Measurements from ENCODE around the gene UBR3. TPM values are rescaled to one million over a fixed set of nuclear protein-coding genes. Genes with fewer than 3 reads are reported as not detected.
"Not testable (repeated sequence)": the region's sequence is repeated elsewhere in the genome, so short reads cannot be mapped to it uniquely, and the experiment has no call there.

UBR3 gene
- total RNA-seq, 1 experiment from 2014 or later: 16.4 TPM

DNA sequence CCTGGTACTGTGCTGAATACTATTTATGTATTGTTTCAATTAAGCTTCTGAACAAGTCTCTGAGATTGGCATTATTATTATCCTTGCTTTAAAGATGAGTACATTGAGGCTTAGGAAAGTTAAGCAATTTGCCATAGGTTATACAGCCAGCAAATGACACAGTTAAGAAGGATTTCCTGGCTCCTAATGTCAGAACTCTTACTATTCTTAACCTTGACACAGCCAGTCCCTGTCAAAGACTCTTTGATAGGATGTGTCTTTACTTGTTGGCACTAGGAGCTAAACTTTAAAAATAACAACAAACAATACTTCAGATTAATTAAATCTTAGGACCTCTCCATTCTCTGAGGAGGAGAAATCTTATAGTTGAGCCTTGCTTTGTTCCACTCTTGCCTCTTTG is 70.6 kb downstream of the UBR3 start:
- ATAC-seq: no peak
- H3K9me3 Mint-ChIP-seq: no peaks in the 10 kb centered on the region
- no peaks in the 10 kb centered on the region for H3K36me3 Mint-ChIP-seq
- H3K27me3 Mint-ChIP-seq (ENCODE audit: low read depth): no peaks in the 10 kb centered on the region
- no peak overlapping the region for H3K4me3 Mint-ChIP-seq
- H3K27ac Mint-ChIP-seq: no peak overlapping the region
- ChIA-PET POLR2A (no interaction called here), CTCF (interaction anchor here (0.6 kb wide), 1 partner anchor 107 kb away, joined by 11 read pairs; no protein-coding TSS in a partner anchor)
- no peak for DNase-seq (ENCODE audit: low spot score)
- H3K4me1 Mint-ChIP-seq: 0 out of 2 replicates have a peak, but pooled peaks cover 4% of the 10 kb centered on the region
- TF ChIP-seq, protein P1, sequence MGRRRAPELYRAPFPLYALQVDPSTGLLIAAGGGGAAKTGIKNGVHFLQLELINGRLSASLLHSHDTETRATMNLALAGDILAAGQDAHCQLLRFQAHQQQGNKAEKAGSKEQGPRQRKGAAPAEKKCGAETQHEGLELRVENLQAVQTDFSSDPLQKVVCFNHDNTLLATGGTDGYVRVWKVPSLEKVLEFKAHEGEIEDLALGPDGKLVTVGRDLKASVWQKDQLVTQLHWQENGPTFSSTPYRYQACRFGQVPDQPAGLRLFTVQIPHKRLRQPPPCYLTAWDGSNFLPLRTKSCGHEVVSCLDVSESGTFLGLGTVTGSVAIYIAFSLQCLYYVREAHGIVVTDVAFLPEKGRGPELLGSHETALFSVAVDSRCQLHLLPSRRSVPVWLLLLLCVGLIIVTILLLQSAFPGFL (CRISPR knock-in tag; IDR thresholded peaks at IDR 0.05; ENCODE audit: borderline replicate concordance): no peak
- TF ChIP-seq ZNF396 (CRISPR knock-in tag; IDR thresholded peaks at IDR 0.05; ENCODE audit: borderline replicate concordance) (no peak), ZNF121 (CRISPR knock-in tag; IDR thresholded peaks at IDR 0.05) (no peak), SMAD4 (CRISPR knock-in tag; IDR thresholded peaks at IDR 0.05) (no peak), ZNF232 (CRISPR knock-in tag; IDR thresholded peaks at IDR 0.05) (no peak), OVOL2 (CRISPR knock-in tag; IDR thresholded peaks at IDR 0.05; ENCODE audit: borderline replicate concordance) (no peak), TEAD1 (CRISPR knock-in tag; IDR thresholded peaks at IDR 0.05) (no peak), FOXK1 (CRISPR knock-in tag; IDR thresholded peaks at IDR 0.05) (no peak), ELF4 (CRISPR knock-in tag; IDR thresholded peaks at IDR 0.05; ENCODE audit: low read depth) (no peak)
- TF ChIP-seq, protein P2, sequence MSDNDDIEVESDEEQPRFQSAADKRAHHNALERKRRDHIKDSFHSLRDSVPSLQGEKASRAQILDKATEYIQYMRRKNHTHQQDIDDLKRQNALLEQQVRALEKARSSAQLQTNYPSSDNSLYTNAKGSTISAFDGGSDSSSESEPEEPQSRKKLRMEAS (CRISPR knock-in tag; IDR thresholded peaks at IDR 0.05): no peak
- TF ChIP-seq, protein P3, sequence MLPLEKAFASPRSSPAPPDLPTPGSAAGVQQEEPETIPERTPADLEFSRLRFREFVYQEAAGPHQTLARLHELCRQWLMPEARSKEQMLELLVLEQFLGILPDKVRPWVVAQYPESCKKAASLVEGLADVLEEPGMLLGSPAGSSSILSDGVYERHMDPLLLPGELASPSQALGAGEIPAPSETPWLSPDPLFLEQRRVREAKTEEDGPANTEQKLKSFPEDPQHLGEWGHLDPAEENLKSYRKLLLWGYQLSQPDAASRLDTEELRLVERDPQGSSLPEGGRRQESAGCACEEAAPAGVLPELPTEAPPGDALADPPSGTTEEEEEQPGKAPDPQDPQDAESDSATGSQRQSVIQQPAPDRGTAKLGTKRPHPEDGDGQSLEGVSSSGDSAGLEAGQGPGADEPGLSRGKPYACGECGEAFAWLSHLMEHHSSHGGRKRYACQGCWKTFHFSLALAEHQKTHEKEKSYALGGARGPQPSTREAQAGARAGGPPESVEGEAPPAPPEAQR (CRISPR knock-in tag; IDR thresholded peaks at IDR 0.05): no peak
- TF ChIP-seq, protein P4, sequence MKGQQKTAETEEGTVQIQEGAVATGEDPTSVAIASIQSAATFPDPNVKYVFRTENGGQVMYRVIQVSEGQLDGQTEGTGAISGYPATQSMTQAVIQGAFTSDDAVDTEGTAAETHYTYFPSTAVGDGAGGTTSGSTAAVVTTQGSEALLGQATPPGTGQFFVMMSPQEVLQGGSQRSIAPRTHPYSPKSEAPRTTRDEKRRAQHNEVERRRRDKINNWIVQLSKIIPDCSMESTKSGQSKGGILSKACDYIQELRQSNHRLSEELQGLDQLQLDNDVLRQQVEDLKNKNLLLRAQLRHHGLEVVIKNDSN (CRISPR knock-in tag; IDR thresholded peaks at IDR 0.05): no peak
- TF ChIP-seq, protein P5, sequence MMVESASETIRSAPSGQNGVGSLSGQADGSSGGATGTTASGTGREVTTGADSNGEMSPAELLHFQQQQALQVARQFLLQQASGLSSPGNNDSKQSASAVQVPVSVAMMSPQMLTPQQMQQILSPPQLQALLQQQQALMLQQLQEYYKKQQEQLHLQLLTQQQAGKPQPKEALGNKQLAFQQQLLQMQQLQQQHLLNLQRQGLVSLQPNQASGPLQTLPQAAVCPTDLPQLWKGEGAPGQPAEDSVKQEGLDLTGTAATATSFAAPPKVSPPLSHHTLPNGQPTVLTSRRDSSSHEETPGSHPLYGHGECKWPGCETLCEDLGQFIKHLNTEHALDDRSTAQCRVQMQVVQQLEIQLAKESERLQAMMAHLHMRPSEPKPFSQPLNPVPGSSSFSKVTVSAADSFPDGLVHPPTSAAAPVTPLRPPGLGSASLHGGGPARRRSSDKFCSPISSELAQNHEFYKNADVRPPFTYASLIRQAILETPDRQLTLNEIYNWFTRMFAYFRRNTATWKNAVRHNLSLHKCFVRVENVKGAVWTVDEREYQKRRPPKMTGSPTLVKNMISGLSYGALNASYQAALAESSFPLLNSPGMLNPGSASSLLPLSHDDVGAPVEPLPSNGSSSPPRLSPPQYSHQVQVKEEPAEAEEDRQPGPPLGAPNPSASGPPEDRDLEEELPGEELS (CRISPR knock-in tag; IDR thresholded peaks at IDR 0.05): no peak
- TF ChIP-seq, protein P6, sequence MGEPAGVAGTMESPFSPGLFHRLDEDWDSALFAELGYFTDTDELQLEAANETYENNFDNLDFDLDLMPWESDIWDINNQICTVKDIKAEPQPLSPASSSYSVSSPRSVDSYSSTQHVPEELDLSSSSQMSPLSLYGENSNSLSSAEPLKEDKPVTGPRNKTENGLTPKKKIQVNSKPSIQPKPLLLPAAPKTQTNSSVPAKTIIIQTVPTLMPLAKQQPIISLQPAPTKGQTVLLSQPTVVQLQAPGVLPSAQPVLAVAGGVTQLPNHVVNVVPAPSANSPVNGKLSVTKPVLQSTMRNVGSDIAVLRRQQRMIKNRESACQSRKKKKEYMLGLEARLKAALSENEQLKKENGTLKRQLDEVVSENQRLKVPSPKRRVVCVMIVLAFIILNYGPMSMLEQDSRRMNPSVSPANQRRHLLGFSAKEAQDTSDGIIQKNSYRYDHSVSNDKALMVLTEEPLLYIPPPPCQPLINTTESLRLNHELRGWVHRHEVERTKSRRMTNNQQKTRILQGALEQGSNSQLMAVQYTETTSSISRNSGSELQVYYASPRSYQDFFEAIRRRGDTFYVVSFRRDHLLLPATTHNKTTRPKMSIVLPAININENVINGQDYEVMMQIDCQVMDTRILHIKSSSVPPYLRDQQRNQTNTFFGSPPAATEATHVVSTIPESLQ (CRISPR knock-in tag; IDR thresholded peaks at IDR 0.05): no peak

DNA sequence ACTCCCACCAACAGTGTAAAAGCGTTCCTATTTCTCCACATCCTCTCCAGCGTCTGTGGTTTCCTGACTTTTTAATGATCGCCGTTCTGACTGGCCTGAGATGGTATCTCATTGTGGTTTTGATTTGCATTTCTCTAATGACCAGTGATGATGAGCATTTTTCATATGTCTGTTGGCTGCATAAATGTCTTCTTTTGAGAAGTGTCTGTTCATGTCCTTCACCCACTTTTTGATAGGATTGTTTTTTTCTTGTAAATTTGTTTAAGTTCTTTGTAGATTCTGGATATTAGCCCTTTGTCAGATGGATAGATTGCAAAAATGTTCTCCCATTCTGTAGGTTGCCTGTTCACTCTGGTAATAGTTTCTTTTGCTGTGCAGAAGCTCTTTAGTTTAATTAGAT is 72.8 kb downstream of the UBR3 start:
- H3K4me3 Mint-ChIP-seq; H3K9me3 Mint-ChIP-seq; H3K27me3 Mint-ChIP-seq (ENCODE audit: low read depth); H3K36me3 Mint-ChIP-seq; ATAC-seq; CTCF ChIA-PET; H3K4me1 Mint-ChIP-seq; H3K27ac Mint-ChIP-seq; POLR2A ChIA-PET; DNase-seq (ENCODE audit: low spot score): not testable (repeated sequence)

DNA sequence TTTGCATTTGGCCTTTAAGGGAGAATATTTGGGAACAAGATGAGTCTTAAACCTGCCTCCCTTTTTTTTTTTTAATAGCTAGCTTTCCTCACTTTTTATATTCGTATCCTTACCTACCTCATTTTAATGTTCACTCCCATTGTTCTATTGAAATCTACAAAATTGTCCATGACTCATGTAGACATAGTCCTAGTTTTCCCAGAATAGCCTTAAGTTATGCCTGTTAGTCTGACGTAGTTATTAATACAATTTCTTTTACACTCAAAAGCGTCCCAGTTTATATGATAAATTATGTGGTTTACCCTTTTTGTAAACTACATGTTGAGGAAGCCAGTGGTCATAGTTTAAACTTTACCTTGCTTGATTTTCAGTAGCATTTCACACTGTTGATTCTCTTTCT is 73.4 kb downstream of the UBR3 start:
- POLR2A ChIA-PET: no interaction called here
- H3K4me3 Mint-ChIP-seq: no peak overlapping the region
- H3K9me3 Mint-ChIP-seq: no peaks in the 10 kb centered on the region
- no peak for ATAC-seq
- no peak for DNase-seq (ENCODE audit: low spot score)
- H3K4me1 Mint-ChIP-seq: no peaks in the 10 kb centered on the region
- no peak overlapping the region; the same call in 1 of the 2 replicates for H3K27ac Mint-ChIP-seq
- CTCF ChIA-PET: no interaction called here
- no peaks in the 10 kb centered on the region for H3K27me3 Mint-ChIP-seq (ENCODE audit: low read depth)
- no peaks in the 10 kb centered on the region for H3K36me3 Mint-ChIP-seq
- no peak for TF ChIP-seq ZNF671 (CRISPR knock-in tag; IDR thresholded peaks at IDR 0.05)
- TF ChIP-seq, protein P7, sequence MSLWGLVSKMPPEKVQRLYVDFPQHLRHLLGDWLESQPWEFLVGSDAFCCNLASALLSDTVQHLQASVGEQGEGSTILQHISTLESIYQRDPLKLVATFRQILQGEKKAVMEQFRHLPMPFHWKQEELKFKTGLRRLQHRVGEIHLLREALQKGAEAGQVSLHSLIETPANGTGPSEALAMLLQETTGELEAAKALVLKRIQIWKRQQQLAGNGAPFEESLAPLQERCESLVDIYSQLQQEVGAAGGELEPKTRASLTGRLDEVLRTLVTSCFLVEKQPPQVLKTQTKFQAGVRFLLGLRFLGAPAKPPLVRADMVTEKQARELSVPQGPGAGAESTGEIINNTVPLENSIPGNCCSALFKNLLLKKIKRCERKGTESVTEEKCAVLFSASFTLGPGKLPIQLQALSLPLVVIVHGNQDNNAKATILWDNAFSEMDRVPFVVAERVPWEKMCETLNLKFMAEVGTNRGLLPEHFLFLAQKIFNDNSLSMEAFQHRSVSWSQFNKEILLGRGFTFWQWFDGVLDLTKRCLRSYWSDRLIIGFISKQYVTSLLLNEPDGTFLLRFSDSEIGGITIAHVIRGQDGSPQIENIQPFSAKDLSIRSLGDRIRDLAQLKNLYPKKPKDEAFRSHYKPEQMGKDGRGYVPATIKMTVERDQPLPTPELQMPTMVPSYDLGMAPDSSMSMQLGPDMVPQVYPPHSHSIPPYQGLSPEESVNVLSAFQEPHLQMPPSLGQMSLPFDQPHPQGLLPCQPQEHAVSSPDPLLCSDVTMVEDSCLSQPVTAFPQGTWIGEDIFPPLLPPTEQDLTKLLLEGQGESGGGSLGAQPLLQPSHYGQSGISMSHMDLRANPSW (CRISPR knock-in tag; conservative IDR thresholded peaks at IDR 0.05; ENCODE audit: low read depth): no peak
- TF ChIP-seq ETV6 (CRISPR knock-in tag; IDR thresholded peaks at IDR 0.05): no peak
- TF ChIP-seq, protein P8, sequence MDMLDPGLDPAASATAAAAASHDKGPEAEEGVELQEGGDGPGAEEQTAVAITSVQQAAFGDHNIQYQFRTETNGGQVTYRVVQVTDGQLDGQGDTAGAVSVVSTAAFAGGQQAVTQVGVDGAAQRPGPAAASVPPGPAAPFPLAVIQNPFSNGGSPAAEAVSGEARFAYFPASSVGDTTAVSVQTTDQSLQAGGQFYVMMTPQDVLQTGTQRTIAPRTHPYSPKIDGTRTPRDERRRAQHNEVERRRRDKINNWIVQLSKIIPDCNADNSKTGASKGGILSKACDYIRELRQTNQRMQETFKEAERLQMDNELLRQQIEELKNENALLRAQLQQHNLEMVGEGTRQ (CRISPR knock-in tag; IDR thresholded peaks at IDR 0.05): no peak
- TF ChIP-seq JUN (CRISPR knock-in tag; IDR thresholded peaks at IDR 0.05): no peak
- no peak for TF ChIP-seq OVOL2 (CRISPR knock-in tag; IDR thresholded peaks at IDR 0.05; ENCODE audit: borderline replicate concordance)
- TF ChIP-seq, protein P9, sequence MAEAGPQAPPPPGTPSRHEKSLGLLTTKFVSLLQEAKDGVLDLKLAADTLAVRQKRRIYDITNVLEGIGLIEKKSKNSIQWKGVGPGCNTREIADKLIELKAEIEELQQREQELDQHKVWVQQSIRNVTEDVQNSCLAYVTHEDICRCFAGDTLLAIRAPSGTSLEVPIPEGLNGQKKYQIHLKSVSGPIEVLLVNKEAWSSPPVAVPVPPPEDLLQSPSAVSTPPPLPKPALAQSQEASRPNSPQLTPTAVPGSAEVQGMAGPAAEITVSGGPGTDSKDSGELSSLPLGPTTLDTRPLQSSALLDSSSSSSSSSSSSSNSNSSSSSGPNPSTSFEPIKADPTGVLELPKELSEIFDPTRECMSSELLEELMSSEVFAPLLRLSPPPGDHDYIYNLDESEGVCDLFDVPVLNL (CRISPR knock-in tag; IDR thresholded peaks at IDR 0.05; ENCODE audit: borderline replicate concordance, low read depth): no peak

All from WTC11 (cell line).